H1 (cell line): ENCODE results near the gene MYRIP. TPM values are rescaled to one million over a fixed set of nuclear protein-coding genes. Genes with fewer than 3 reads are reported as not detected.

Experiments
- E2F6 ChIP-seq: IDR thresholded peaks from 2 replicates; pipeline ENCODE4 v1.6.1; 2012; ENCODE audit warnings: inconsistent platforms
- polyA plus RNA-seq, 7 experiments: library from polyadenylated mRNA; depleted of rRNA in 3 of 7; stranded (reverse) in 5 of 7; unstranded in 2 of 7; fragments of >200 nt in 5 of 7; fragments of 200-250 nt in 2 of 7; gene quantifications; 1 replicate in 5 of 7; 2 replicates in 1 of 7; 4 replicates in 1 of 7; pipeline versions ENCODE4 v1.2.1 to v1.2.3, GENCODE V29; 2011 to 2013; ENCODE audit warnings: missing spikeins in 2 of 7, mixed read lengths in 2 of 7
- total RNA-seq: library from RNA; stranded (reverse); fragmentation: NEBNext Ultra II Directional; extraction: Animal tissue kit (Norgen Biotek cat#: 25700); gene quantifications from 2 replicates; pipeline ENCODE4 v1.2.1, GENCODE V29; 2021

Gene MYRIP
- total and polyA plus RNA-seq, 2 of the 8 experiments (the other 6 are each of a cell fraction or from before 2014, with no cell fraction given) = 0.54 to 4.3 TPM

- TF ChIP-seq E2F6 = no peak
These were observed 357.6 kb downstream of the MYRIP start (continued) for GRCh38 chr3:40166997-40167396.
